OCI-LY3 (cell line): Measurements from ENCODE around the gene ATXN7L2.

Experiments used
- H2AFZ ChIP-seq: fragments of 200-600, 300-600 bp; shearing (Covaris generic); 2 replicates; pipeline ENCODE4 v1.6.0; 2014; ENCODE audit warnings: antibody characterized with exemption, low read depth, low read length
- H3K27ac ChIP-seq: fragments of 200-600, 300-600 bp; sonication (generic); 2 replicates; pipeline ENCODE4 v1.5.1; 2014; ENCODE audit warnings: mild to moderate bottlenecking, low read length, moderate library complexity, mixed read lengths
- H3K27me3 ChIP-seq: fragments of 200-600, 300-600 bp; sonication (generic); 2 replicates; pipeline ENCODE4 v1.6.1; 2014; ENCODE audit warnings: low read depth, low read length, mixed read lengths
- H3K36me3 ChIP-seq: fragments of 200-600, 300-600 bp; sonication (generic); replicated peaks from 2 replicates; pipeline ENCODE3; 2014; ENCODE audit warnings: low read depth, low read length, mixed read lengths
- H3K4me1 ChIP-seq: fragments of 300-600, 200-600 bp; sonication (generic); 2 replicates; pipeline ENCODE4 v1.6.1; 2014; ENCODE audit warnings: low read length, mixed read lengths
- H3K4me2 ChIP-seq: fragments of 200-600, 300-600 bp; sonication (generic); 2 replicates; pipeline ENCODE4 v1.6.1; 2014; ENCODE audit warnings: low read length, mixed read lengths
- H3K4me3 ChIP-seq: fragments of 300-600, 200-600 bp; sonication (generic); 2 replicates; pipeline ENCODE4 v1.5.1; 2014; ENCODE audit warnings: antibody characterized with exemption, mild to moderate bottlenecking, low read length, moderate library complexity
- H3K79me2 ChIP-seq: fragments of 300-600, 200-600 bp; shearing (Covaris generic); 2 replicates; pipeline ENCODE4 v1.6.1; 2014; ENCODE audit warnings: mild to moderate bottlenecking, low read length, mixed read lengths
- H3K9ac ChIP-seq: fragments of 300-600, 200-600 bp; shearing (Covaris generic); 2 replicates; pipeline ENCODE4 v1.6.0; 2014; ENCODE audit warnings: mild to moderate bottlenecking, low read length, moderate library complexity
- H3K9me3 ChIP-seq: fragments of 200-600, 300-600 bp; shearing (Covaris generic); 2 replicates; pipeline ENCODE4 v1.6.1; 2014; ENCODE audit warnings: low read length, mixed read lengths; ENCODE audit not compliant: insufficient read depth
- H4K20me1 ChIP-seq: fragments of 200-600, 300-600 bp; sonication (generic); 2 replicates; pipeline ENCODE4 v1.6.1; 2016; ENCODE audit warnings: low read length, mixed read lengths; ENCODE audit not compliant: insufficient read depth
- EZH2phosphoT487 ChIP-seq: fragments of 200-600 bp; shearing (Covaris generic); IDR thresholded peaks from 2 replicates; pipeline ENCODE4 v1.6.1; 2018; ENCODE audit warnings: antibody characterized with exemption, mixed run types, low read depth
- TF ChIP-seq, protein P1 (sequence below): fragments of 200-600, 300-600 bp; sonication (generic); IDR thresholded peaks from 2 replicates; pipeline ENCODE4 v1.5.1; 2014; ENCODE audit warnings: antibody characterized with exemption, low read length, low read depth

ATXN7L2 gene

DNA sequence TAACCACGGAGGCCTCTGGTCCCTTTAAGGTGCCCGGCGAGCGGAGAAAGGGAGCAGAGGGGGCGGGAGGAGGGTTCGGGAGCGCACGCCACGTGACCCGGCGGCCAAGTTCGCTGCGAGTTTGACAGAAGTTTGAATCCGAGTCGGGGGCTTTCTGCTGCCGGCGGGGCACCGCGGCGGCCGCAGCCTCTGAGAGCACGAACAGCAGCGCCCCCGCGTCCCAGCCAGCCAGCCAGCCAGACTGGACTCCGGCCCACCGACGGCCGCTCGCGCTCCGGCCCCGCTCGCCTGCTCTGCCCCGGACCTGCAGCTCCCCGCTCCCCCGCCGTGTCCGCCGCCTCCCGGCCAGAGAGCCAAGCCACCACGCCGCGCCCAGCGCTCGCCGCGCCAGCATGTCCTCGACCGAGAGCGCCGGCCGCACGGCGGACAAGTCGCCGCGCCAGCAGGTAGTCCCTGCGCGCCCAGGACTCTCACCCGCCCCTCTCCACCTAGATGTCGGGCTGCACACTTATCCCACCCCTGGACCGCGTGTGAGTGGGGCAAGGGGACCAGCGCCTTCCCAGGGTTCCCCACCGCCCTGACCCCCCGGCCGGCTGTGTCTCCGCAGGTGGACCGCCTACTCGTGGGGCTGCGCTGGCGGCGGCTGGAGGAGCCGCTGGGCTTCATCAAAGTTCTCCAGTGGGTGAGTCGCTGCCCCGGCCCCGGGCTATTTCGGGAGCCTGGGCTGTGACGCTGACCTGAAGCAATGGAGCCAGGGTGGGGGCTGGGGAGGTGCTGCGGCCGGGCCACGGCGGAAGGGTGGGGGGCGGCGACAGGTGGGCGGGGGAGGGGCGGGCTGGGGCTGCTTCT lies 17.0 kb upstream of the ATXN7L2 start, which contains the start of gene SYPL2:
TSS of gene SYPL2 (plus strand) at position 95 of the 849 bp plus-strand sequence. CDS start at position 393, 298 bp downstream.
- no peaks in the 10 kb centered on the region for H3K4me1 ChIP-seq
- no peak within 1 kb of the TSS for H3K27ac ChIP-seq
- no peaks in the 10 kb centered on the region for H4K20me1 ChIP-seq
- no peak within 1 kb of the TSS for H3K4me3 ChIP-seq
- no peak for TF ChIP-seq EZH2phosphoT487
- TF ChIP-seq, protein P1, sequence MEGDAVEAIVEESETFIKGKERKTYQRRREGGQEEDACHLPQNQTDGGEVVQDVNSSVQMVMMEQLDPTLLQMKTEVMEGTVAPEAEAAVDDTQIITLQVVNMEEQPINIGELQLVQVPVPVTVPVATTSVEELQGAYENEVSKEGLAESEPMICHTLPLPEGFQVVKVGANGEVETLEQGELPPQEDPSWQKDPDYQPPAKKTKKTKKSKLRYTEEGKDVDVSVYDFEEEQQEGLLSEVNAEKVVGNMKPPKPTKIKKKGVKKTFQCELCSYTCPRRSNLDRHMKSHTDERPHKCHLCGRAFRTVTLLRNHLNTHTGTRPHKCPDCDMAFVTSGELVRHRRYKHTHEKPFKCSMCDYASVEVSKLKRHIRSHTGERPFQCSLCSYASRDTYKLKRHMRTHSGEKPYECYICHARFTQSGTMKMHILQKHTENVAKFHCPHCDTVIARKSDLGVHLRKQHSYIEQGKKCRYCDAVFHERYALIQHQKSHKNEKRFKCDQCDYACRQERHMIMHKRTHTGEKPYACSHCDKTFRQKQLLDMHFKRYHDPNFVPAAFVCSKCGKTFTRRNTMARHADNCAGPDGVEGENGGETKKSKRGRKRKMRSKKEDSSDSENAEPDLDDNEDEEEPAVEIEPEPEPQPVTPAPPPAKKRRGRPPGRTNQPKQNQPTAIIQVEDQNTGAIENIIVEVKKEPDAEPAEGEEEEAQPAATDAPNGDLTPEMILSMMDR = no peak
- H3K9ac ChIP-seq = no peak within 1 kb of the TSS
- H3K9me3 ChIP-seq = no peaks in the 10 kb centered on the region
- peaks cover 18% of the 10 kb centered on the region; the same call in 1 of the 2 replicates for H3K27me3 ChIP-seq
- H3K4me2 ChIP-seq = no peak within 1 kb of the TSS
- no peaks in the 10 kb centered on the region for H3K36me3 ChIP-seq
- no peaks in the 10 kb centered on the region for H3K79me2 ChIP-seq
- no peak within 1 kb of the TSS for H2AFZ ChIP-seq

DNA sequence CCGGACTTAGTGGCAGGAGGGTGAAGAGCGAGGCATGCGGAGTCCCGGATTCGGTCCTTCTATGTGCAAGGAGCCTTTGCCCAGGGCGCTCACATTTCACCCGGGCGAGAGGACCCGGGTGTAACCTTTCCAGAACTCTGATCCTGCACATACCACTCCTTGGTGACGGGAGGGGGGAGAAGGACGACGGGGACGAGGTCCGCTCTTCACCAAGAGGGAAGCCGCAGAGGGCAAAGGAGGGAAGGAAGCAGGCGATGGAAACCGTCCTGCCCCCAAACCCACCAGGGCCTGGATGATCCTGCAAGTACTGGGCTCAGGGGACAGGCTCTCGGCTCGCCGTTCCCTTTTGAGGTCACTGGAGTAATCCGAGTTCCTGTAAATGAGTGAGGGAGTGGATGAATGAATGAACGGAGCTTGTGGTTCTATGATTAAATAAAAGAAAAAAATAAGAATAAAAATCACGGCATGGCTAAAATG lies 16.4 kb upstream of the ATXN7L2 start:
- Histone ChIP-seq H3K4me1 (no peaks in the 10 kb centered on the region), H3K4me3 (no peak overlapping the region), H3K27me3 (peaks cover 18% of the 10 kb centered on the region; the same call in 1 of the 2 replicates), H3K9ac (no peak overlapping the region), H3K36me3 (no peaks in the 10 kb centered on the region), H3K4me2 (no peak overlapping the region), H3K9me3 (no peaks in the 10 kb centered on the region), H4K20me1 (no peaks in the 10 kb centered on the region), H3K79me2 (no peaks in the 10 kb centered on the region), H3K27ac (no peak overlapping the region), H2AFZ (no peak overlapping the region)
- TF ChIP-seq EZH2phosphoT487 = no peak
- TF ChIP-seq, protein P1 = no peak

DNA sequence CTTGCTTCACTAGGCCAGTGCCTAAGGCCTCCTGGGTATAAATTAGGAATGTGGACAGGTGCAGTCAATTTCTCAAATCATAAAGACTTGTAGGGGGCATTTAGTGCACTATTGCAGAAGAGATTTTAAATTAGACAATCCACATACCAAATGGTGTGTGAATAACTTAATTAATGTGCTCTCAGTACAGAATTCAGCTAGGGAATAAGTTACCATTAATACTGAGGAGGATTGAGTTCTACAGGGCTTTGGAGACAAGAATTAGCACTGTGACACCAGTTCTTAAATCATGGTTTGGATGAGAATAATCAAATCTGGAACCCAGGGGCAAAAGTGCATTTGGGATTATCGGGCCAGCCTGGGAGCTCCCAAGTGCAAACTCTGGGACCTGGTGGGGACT lies 15.6 kb upstream of the ATXN7L2 start:
- Histone ChIP-seq H3K27me3 (peaks cover 22% of the 10 kb centered on the region), H3K36me3 (no peaks in the 10 kb centered on the region), H3K4me1 (no peaks in the 10 kb centered on the region), H2AFZ (no peak overlapping the region), H3K9me3 (no peaks in the 10 kb centered on the region), H3K79me2 (no peaks in the 10 kb centered on the region), H3K9ac (no peak overlapping the region), H3K4me2 (no peak overlapping the region), H3K4me3 (no peak overlapping the region), H3K27ac (no peak overlapping the region), H4K20me1 (no peaks in the 10 kb centered on the region)
- no peak for TF ChIP-seq EZH2phosphoT487
- TF ChIP-seq, protein P1 = no peak

DNA sequence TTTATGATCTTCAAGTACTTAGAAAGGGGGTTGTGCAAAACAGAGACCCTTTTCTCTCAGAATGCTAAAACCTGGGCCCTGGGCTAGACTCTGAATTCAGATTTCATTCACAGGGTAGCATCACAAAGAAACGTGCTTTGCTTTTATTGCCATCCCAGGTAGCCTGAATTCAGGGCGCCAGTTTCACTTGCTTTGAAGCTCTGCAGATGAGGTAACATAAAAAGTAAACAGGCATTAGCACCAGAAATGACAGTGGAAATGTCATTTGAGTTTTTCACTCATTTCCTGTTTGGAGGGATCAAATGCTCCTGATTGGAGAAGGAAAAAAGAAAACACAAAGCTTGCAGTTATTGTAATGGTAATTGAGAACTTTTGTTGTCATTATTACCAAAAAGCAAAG lies 14.8 kb upstream of the ATXN7L2 start:
- H3K27ac ChIP-seq = no peak overlapping the region
- no peak overlapping the region for H3K4me3 ChIP-seq
- H3K79me2 ChIP-seq = no peaks in the 10 kb centered on the region
- no peaks in the 10 kb centered on the region for H3K9me3 ChIP-seq
- no peak overlapping the region for H3K9ac ChIP-seq
- H3K27me3 ChIP-seq = peaks cover 25% of the 10 kb centered on the region
- H3K36me3 ChIP-seq = no peaks in the 10 kb centered on the region
- no peaks in the 10 kb centered on the region for H4K20me1 ChIP-seq
- no peak overlapping the region for H2AFZ ChIP-seq
- no peak overlapping the region for H3K4me2 ChIP-seq
- no peaks in the 10 kb centered on the region for H3K4me1 ChIP-seq
- no peak for TF ChIP-seq EZH2phosphoT487
- TF ChIP-seq, protein P1 = no peak
